Neural cell (in vitro differentiated cells): ENCODE measurements around the gene TRPM2.

Source experiments
- CTCF ChIP-seq: fragments of 450-650 bp; IDR thresholded peaks from 2 replicates; pipeline ENCODE4 v1.5.1; 2014; ENCODE audit warnings: antibody characterized with exemption, mild to moderate bottlenecking, moderate library complexity; ENCODE audit not compliant: poor library complexity, severe bottlenecking
- EP300 ChIP-seq: fragments of 450-650 bp; conservative IDR thresholded peaks from 2 replicates; pipeline ENCODE4 v1.6.1; 2014; ENCODE audit warnings: antibody characterized with exemption, mild to moderate bottlenecking, moderate library complexity; ENCODE audit not compliant: poor library complexity, severe bottlenecking
- EZH2 ChIP-seq: fragments of 200-600, 300-800 bp; shearing (Covaris generic), sonication (generic); IDR thresholded peaks from 2 replicates; pipeline ENCODE4 v1.6.1; 2014; ENCODE audit warnings: antibody characterized with exemption, low read length, borderline replicate concordance, mild to moderate bottlenecking; ENCODE audit not compliant: insufficient read depth, poor library complexity, severe bottlenecking
- MXI1 ChIP-seq: fragments of 450-650 bp; conservative IDR thresholded peaks from 2 replicates; pipeline ENCODE4 v1.6.1; 2014; ENCODE audit warnings: antibody characterized with exemption, mild to moderate bottlenecking; ENCODE audit not compliant: poor library complexity, severe bottlenecking
- POLR2AphosphoS5 ChIP-seq: IDR thresholded peaks from 2 replicates; pipeline ENCODE4 v1.6.1; 2012
- RAD21 ChIP-seq: fragments of 450-650 bp; conservative IDR thresholded peaks from 2 replicates; pipeline ENCODE4 v1.6.1; 2014; ENCODE audit warnings: antibody characterized with exemption, mild to moderate bottlenecking, moderate library complexity
- SMC3 ChIP-seq: fragments of 450-650 bp; conservative IDR thresholded peaks from 2 replicates; pipeline ENCODE4 v1.6.1; 2014; ENCODE audit warnings: antibody characterized with exemption, mild to moderate bottlenecking, moderate library complexity; ENCODE audit not compliant: poor library complexity
- TF ChIP-seq, protein P1 (sequence below): IDR thresholded peaks from 2 replicates; pipeline ENCODE4 v1.6.1; 2012; ENCODE audit warnings: borderline replicate concordance

GRCh38 chr21:44432841-44433790, 79.7 kb downstream of the TRPM2 start:
- TF ChIP-seq CTCF (no peak), EZH2 (no peak), EP300 (no peak), RAD21 (no peak), POLR2AphosphoS5 (no peak), MXI1 (no peak), SMC3 (no peak)
- TF ChIP-seq, protein P1, sequence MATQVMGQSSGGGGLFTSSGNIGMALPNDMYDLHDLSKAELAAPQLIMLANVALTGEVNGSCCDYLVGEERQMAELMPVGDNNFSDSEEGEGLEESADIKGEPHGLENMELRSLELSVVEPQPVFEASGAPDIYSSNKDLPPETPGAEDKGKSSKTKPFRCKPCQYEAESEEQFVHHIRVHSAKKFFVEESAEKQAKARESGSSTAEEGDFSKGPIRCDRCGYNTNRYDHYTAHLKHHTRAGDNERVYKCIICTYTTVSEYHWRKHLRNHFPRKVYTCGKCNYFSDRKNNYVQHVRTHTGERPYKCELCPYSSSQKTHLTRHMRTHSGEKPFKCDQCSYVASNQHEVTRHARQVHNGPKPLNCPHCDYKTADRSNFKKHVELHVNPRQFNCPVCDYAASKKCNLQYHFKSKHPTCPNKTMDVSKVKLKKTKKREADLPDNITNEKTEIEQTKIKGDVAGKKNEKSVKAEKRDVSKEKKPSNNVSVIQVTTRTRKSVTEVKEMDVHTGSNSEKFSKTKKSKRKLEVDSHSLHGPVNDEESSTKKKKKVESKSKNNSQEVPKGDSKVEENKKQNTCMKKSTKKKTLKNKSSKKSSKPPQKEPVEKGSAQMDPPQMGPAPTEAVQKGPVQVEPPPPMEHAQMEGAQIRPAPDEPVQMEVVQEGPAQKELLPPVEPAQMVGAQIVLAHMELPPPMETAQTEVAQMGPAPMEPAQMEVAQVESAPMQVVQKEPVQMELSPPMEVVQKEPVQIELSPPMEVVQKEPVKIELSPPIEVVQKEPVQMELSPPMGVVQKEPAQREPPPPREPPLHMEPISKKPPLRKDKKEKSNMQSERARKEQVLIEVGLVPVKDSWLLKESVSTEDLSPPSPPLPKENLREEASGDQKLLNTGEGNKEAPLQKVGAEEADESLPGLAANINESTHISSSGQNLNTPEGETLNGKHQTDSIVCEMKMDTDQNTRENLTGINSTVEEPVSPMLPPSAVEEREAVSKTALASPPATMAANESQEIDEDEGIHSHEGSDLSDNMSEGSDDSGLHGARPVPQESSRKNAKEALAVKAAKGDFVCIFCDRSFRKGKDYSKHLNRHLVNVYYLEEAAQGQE: no peak
